Fibroblast of lung (primary cell): Measurements from ENCODE around the gene C12orf56. TPM values are rescaled to one million over a fixed set of nuclear protein-coding genes. Genes with fewer than 3 reads are reported as not detected.

ENCODE experiments used
- DNase-seq, 2 donors: peaks; one replicate each; pipeline versions ENCODE4 v3.0.0 to v3.0.0-alpha.2; 2010; ENCODE audit warnings: low read depth in 2 of 2
- H2AFZ ChIP-seq: 2 replicates; pipeline ENCODE4 v1.5.1; 2012; ENCODE audit warnings: low read length, control low read depth, inconsistent platforms
- H3K27ac ChIP-seq: 2 replicates; pipeline ENCODE4 v1.5.1; 2011; ENCODE audit warnings: low read length, control low read depth; ENCODE audit not compliant: insufficient read depth
- H3K27me3 ChIP-seq: 2 replicates; pipeline ENCODE4 v1.5.1; 2011; ENCODE audit warnings: mild to moderate bottlenecking, low read length; ENCODE audit not compliant: control insufficient read depth, insufficient read depth
- H3K36me3 ChIP-seq: 2 replicates; pipeline ENCODE4 v1.5.1; 2011; ENCODE audit warnings: low read length; ENCODE audit not compliant: control insufficient read depth, insufficient read depth
- H3K4me1 ChIP-seq: 2 replicates; pipeline ENCODE4 v1.5.1; 2011; ENCODE audit warnings: low read length; ENCODE audit not compliant: control insufficient read depth, insufficient read depth; ENCODE audit errors: extremely low read depth
- H3K4me2 ChIP-seq: 2 replicates; pipeline ENCODE4 v1.5.1; 2011; ENCODE audit warnings: low read length, control low read depth; ENCODE audit not compliant: insufficient read depth; ENCODE audit errors: extremely low read depth
- H3K4me3 ChIP-seq, 4 experiments: fragments of 200-600 bp in 1 of 4; sonication (generic) in 1 of 4; replicated peaks in 1 of 4; 2 replicates each; pipeline ENCODE4 v1.5.1; 2011 to 2016; ENCODE audit warnings: low read length in 4 of 4, low read depth in 3 of 4, mild to moderate bottlenecking in 3 of 4, control low read depth in 2 of 4, inconsistent platforms in 1 of 4, mixed read lengths in 1 of 4; ENCODE audit not compliant: insufficient read depth in 1 of 4; ENCODE audit errors: control extremely low read depth in 1 of 4
- H3K79me2 ChIP-seq: 2 replicates; pipeline ENCODE4 v1.5.1; 2012; ENCODE audit warnings: mild to moderate bottlenecking, low read length, inconsistent platforms; ENCODE audit not compliant: control insufficient read depth, insufficient read depth
- H3K9ac ChIP-seq: 2 replicates; pipeline ENCODE4 v1.5.1; 2011; ENCODE audit warnings: mild to moderate bottlenecking, low read length, control low read depth; ENCODE audit not compliant: insufficient read depth
- H3K9me3 ChIP-seq: 2 replicates; pipeline ENCODE4 v1.5.1; 2012; ENCODE audit warnings: low read depth, low read length; ENCODE audit not compliant: control insufficient read depth, insufficient read depth
- H4K20me1 ChIP-seq: 2 replicates; pipeline ENCODE4 v1.5.1; 2011; ENCODE audit warnings: low read length; ENCODE audit not compliant: control insufficient read depth, insufficient read depth; ENCODE audit errors: extremely low read depth
- EZH2 ChIP-seq: IDR thresholded peaks from 2 replicates; pipeline ENCODE4 v1.5.1; 2012; ENCODE audit warnings: low read length, control low read depth, mild to moderate bottlenecking; ENCODE audit errors: missing control alignments
- polyA plus RNA-seq, 2 donors: library from polyadenylated mRNA; depleted of rRNA in 1 of 2; stranded (reverse) in 1 of 2; unstranded in 1 of 2; fragments of >200 nt; gene quantifications; 2 replicates each; pipeline ENCODE4 v1.2.1, GENCODE V29; 2011 to 2012; ENCODE audit warnings: missing spikeins in 1 of 2
- total RNA-seq: library from RNA; depleted of rRNA; stranded (reverse); fragments of >200 nt; gene quantifications from 2 replicates; pipeline ENCODE4 v1.2.1, GENCODE V29; 2014
- TF ChIP-seq, protein P1 (sequence below), 2 donors: IDR thresholded peaks in 1 of 2; conservative IDR thresholded peaks in 1 of 2; 1 replicate in 1 of 2; 2 replicates in 1 of 2; pipeline ENCODE4 v1.5.1; 2011 to 2012; ENCODE audit warnings: low read length in 2 of 2, control low read depth in 1 of 2, inconsistent platforms in 1 of 2, low read depth in 1 of 2, mild to moderate bottlenecking in 1 of 2

C12orf56 gene
- total and polyA plus RNA-seq, 2 donors (not counting 1 experiment from before 2014, with no cell fraction given): 0.10 to 1.5 TPM

- Histone ChIP-seq H3K4me3 (no peak overlapping the region), H3K9me3 (no peaks in the 10 kb centered on the region), H3K4me2 (no peak overlapping the region), H3K36me3 (no peaks in the 10 kb centered on the region), H2AFZ (no peak overlapping the region), H3K9ac (no peak overlapping the region), H4K20me1 (no peaks in the 10 kb centered on the region), H3K4me1 (no peaks in the 10 kb centered on the region), H3K79me2 (no peaks in the 10 kb centered on the region), H3K27ac (no peak overlapping the region), H3K27me3 (no peaks in the 10 kb centered on the region)
- DNase-seq: no peak
- no peak for TF ChIP-seq EZH2
- TF ChIP-seq, protein P1, sequence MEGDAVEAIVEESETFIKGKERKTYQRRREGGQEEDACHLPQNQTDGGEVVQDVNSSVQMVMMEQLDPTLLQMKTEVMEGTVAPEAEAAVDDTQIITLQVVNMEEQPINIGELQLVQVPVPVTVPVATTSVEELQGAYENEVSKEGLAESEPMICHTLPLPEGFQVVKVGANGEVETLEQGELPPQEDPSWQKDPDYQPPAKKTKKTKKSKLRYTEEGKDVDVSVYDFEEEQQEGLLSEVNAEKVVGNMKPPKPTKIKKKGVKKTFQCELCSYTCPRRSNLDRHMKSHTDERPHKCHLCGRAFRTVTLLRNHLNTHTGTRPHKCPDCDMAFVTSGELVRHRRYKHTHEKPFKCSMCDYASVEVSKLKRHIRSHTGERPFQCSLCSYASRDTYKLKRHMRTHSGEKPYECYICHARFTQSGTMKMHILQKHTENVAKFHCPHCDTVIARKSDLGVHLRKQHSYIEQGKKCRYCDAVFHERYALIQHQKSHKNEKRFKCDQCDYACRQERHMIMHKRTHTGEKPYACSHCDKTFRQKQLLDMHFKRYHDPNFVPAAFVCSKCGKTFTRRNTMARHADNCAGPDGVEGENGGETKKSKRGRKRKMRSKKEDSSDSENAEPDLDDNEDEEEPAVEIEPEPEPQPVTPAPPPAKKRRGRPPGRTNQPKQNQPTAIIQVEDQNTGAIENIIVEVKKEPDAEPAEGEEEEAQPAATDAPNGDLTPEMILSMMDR (conservative IDR thresholded peaks at IDR 0.05 in 1 of 2, IDR thresholded peaks at IDR 0.05 in 1 of 2; ENCODE audit: low read depth in 1 of 2, low read length in 2 of 2): no peak
Observed at GRCh38 chr12:64268409-64268808, 122.1 kb downstream of the C12orf56 start.

DNA sequence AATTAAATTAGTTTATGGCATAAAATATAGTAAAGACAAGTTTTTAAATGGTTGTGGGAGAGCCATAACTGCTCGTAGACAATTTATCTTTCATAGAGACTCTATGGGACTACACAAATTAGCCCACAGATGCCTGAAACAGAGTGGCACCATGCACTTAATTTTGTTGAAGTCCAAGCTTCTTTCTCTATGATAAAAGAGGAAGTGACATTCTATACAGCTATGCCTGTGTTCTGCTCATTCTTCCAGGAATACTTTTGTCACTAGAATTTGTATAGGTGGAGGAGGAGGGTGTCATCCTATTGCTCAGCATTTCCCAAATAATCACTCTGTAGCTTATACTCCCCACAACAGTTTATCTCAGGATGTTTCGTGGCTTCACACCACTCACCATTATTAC, 124.7 kb downstream of the C12orf56 start:
- Histone ChIP-seq H3K4me3 (no peak overlapping the region), H3K79me2 (no peaks in the 10 kb centered on the region), H2AFZ (no peak overlapping the region), H3K9me3 (no peaks in the 10 kb centered on the region), H3K27ac (no peak overlapping the region), H3K36me3 (no peaks in the 10 kb centered on the region), H4K20me1 (no peaks in the 10 kb centered on the region), H3K4me1 (no peaks in the 10 kb centered on the region), H3K27me3 (no peaks in the 10 kb centered on the region), H3K9ac (no peak overlapping the region), H3K4me2 (no peak overlapping the region)
- no peak for TF ChIP-seq EZH2
- TF ChIP-seq, protein P1 (conservative IDR thresholded peaks at IDR 0.05 in 1 of 2, IDR thresholded peaks at IDR 0.05 in 1 of 2; ENCODE audit: low read depth in 1 of 2, low read length in 2 of 2): no peak
- DNase-seq: no peak

DNA sequence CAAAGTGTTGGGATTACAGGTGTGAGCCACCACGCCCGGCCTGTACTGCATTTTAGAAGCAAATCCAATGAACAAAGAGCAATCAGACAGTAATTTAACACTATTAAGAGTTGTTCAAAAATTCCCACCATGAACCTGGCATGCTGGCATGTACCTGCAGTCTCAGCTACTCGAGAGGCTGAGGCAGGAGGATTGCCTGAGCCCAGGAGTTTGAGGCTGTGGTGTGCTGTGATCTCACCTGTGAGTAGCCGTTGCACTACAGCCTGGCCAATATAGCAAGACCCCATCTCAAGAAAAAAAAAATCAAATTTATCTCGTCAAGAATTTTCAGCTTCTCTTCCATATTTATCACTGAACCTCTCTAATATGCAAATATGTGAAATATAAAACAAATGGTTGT, 128.7 kb downstream of the C12orf56 start:
- Histone ChIP-seq H3K36me3 (no peaks in the 10 kb centered on the region), H3K4me1 (no peaks in the 10 kb centered on the region), H3K79me2 (no peaks in the 10 kb centered on the region), H2AFZ (no peak overlapping the region), H3K9me3 (no peaks in the 10 kb centered on the region), H4K20me1 (no peaks in the 10 kb centered on the region), H3K27me3 (no peaks in the 10 kb centered on the region), H3K4me2 (no peak overlapping the region), H3K9ac (no peak overlapping the region), H3K27ac (no peak overlapping the region), H3K4me3 (no peak overlapping the region)
- no peak for DNase-seq
- TF ChIP-seq EZH2: no peak
- TF ChIP-seq, protein P1 (conservative IDR thresholded peaks at IDR 0.05 in 1 of 2, IDR thresholded peaks at IDR 0.05 in 1 of 2; ENCODE audit: low read depth in 1 of 2, low read length in 2 of 2): no peak
